Measurements from ENCODE around the gene GADD45A.

Gene GADD45A

DNA sequence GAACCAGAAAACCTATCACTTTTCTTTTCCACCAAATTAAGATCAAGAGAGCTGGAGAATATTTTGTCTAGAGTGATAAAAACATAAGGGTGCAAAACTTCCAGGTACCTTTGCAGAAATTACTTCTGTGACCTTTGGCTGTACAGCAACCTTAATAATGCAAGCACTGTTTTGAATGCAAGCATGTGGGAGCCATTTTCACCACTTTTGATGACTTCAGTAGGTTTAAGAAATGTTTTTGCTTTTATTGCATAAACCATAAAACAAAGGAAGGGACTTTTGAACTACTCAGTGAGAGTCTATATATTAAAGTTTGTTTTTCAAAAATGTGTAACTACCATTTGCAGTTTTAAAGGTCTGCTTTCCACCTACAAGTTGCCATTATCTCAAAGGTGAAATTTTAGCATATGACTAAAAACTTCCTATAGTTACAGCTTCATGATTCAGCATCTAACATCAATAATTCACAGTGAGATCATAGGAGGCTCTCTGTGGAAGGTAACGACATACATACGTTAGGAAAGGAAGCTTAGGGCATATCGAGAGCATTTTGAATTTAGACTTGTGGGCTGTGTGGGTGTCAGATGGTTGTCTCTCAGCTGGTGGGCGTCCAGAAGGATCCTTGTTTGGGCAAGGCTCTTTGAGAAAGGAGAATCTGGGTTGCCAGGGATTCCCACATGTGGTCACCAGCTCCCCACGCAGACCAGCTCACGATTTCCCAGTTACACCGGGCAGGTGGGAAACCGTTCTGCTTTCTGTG, 1.1 kb upstream of the GADD45A start:
- H3K9me3 ChIP-seq (ENCODE audit: insufficient read depth, low read length): no peaks in the 10 kb centered on the region
- peaks cover 2% of the 10 kb centered on the region for H3K4me1 ChIP-seq (ENCODE audit: insufficient read depth, insufficient read length)
- H3K9ac ChIP-seq (ENCODE audit: insufficient read length, low read depth): no peak overlapping the region
- DNase-seq (ENCODE audit: low read depth, low spot score): no peak
- H3K4me3 ChIP-seq (ENCODE audit: insufficient read length, low read depth): no peak overlapping the region
- H3K27me3 ChIP-seq (ENCODE audit: insufficient read depth, insufficient read length): no peaks in the 10 kb centered on the region
- no peak for TF ChIP-seq SUZ12 (IDR thresholded peaks at IDR 0.05; ENCODE audit: extremely low read depth, insufficient read depth, insufficient read length)
- TF ChIP-seq ZNF274 (IDR thresholded peaks at IDR 0.05; ENCODE audit: low read depth, low read length): no peak
- TF ChIP-seq YY1 (IDR thresholded peaks at IDR 0.05; ENCODE audit: insufficient read depth, insufficient read length): no peak
- H3K36me3 ChIP-seq (ENCODE audit: insufficient read depth, insufficient read length, low read length): peaks cover 34% of the 10 kb centered on the region

DNA sequence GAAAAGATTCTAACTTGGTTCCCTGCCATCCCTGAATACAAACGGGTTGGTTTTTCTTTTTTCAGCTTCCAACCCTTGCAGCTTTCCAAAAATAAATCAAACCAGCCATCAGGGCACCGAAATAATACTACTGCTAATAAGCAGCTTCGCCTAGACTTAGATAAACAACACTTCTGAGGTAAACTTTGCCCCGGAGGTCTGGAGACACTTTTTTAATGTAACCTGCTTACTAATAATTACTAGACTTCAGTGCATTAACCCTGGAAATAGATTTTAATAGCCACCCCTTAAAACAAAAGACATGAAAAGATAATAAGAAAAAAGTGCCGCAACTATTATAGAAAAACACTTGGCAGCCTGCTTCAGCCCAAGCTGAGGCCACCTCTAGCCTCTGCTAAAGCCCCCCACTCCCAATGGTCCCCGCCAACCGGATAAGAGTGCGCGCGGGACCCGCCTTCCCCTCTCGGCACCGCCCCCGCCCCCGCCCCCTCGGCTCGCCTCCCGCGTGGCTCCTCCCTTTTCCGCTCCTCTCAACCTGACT, 405 bp upstream of the GADD45A start:
- peaks cover 2% of the 10 kb centered on the region for H3K4me1 ChIP-seq (ENCODE audit: insufficient read depth, insufficient read length)
- H3K9ac ChIP-seq (ENCODE audit: insufficient read length, low read depth): no peak overlapping the region
- no peak for DNase-seq (ENCODE audit: low read depth, low spot score)
- no peaks in the 10 kb centered on the region for H3K27me3 ChIP-seq (ENCODE audit: insufficient read depth, insufficient read length)
- H3K36me3 ChIP-seq (ENCODE audit: insufficient read depth, insufficient read length, low read length): peaks cover 39% of the 10 kb centered on the region
- no peak for TF ChIP-seq YY1 (IDR thresholded peaks at IDR 0.05; ENCODE audit: insufficient read depth, insufficient read length)
- TF ChIP-seq ZNF274 (IDR thresholded peaks at IDR 0.05; ENCODE audit: low read depth, low read length): no peak
- no peak for TF ChIP-seq SUZ12 (IDR thresholded peaks at IDR 0.05; ENCODE audit: extremely low read depth, insufficient read depth, insufficient read length)
- no peaks in the 10 kb centered on the region for H3K9me3 ChIP-seq (ENCODE audit: insufficient read depth, low read length)
- no peak overlapping the region for H3K4me3 ChIP-seq (ENCODE audit: insufficient read length, low read depth)

DNA sequence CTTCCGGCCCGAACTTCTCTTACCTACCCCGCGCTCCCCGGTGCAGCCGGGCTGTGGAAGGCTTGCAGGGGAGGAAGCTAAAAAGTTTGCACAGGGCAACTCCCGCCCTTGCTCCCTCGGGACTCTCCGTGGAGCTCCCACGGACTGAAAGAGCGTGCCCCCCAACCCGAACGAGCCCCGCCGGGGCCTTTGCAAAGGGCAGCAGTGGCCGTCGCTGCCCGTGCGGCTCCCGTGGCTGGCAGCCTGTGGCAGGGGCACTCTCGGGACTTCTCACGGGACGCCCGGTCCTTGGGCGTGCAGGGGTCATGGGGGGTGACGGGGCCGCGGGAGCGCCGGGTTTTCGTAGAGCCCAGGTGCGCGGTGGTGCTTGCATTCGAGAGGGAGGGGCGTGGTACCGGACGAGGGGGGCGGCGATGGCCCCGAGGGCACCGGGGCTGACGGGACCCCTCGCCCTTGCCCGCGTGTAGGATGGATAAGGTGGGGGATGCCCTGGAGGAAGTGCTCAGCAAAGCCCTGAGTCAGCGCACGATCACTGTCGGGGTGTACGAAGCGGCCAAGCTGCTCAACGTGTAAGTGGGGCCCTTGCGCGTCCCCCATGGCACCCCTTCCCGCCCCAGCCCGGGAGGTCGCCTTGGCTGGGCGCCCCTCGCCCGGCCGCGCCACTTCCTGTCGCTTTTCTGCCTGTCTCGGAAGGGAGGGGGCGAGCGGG, 711 bp downstream of the GADD45A start:
- Histone ChIP-seq H3K9ac (ENCODE audit: insufficient read length, low read depth) (peak overlapping the region; percentile 99), H3K4me1 (ENCODE audit: insufficient read depth, insufficient read length) (peaks cover 2% of the 10 kb centered on the region), H3K9me3 (ENCODE audit: insufficient read depth, low read length) (no peaks in the 10 kb centered on the region), H3K4me3 (ENCODE audit: insufficient read length, low read depth) (peak overlapping the region; percentile 99), H3K36me3 (ENCODE audit: insufficient read depth, insufficient read length, low read length) (peaks cover 50% of the 10 kb centered on the region), H3K27me3 (ENCODE audit: insufficient read depth, insufficient read length) (no peaks in the 10 kb centered on the region)
- no peak for TF ChIP-seq ZNF274 (IDR thresholded peaks at IDR 0.05; ENCODE audit: low read depth, low read length)
- TF ChIP-seq SUZ12 (IDR thresholded peaks at IDR 0.05; ENCODE audit: extremely low read depth, insufficient read depth, insufficient read length): no peak
- TF ChIP-seq YY1 (IDR thresholded peaks at IDR 0.05; ENCODE audit: insufficient read depth, insufficient read length): no peak
- no peak for DNase-seq (ENCODE audit: low read depth, low spot score)

DNA sequence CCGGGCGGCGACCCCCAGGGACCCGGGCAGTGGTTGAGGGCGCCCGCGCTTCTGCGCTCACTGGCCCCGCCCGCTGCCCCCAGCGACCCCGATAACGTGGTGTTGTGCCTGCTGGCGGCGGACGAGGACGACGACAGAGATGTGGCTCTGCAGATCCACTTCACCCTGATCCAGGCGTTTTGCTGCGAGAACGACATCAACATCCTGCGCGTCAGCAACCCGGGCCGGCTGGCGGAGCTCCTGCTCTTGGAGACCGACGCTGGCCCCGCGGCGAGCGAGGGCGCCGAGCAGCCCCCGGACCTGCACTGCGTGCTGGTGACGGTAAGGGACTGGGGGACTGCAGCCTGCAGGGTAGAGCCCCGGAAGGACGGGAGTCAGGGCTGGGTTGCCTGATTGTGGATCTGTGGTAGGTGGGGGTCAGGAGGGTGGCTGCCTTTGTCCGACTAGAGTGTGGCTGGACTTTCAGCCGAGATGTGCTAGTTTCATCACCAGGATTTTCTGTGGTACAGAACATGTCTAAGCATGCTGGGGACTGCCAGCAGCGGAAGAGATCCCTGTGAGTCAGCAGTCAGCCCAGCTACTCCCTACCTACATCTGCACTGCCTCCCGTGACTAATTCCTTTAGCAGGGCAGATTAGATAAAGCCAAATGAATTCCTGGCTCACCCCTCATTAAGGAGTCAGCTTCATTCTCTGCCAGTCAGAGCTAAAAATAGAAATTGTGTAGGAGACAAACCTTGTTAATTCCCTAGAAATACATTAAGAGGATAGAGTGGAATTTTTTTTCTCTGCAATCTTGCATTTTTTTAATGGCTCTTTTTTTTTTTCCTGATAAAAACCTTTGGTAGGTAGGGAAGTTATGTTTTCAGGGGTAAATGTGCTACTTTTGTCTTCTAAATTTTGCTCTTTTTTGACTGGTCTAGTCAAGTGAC, 1.5 kb downstream of the GADD45A start:
- peak overlapping the region; percentile 99 for H3K9ac ChIP-seq (ENCODE audit: insufficient read length, low read depth)
- no peaks in the 10 kb centered on the region for H3K27me3 ChIP-seq (ENCODE audit: insufficient read depth, insufficient read length)
- peak; percentile 73 for DNase-seq (ENCODE audit: low read depth, low spot score)
- peaks cover 2% of the 10 kb centered on the region for H3K4me1 ChIP-seq (ENCODE audit: insufficient read depth, insufficient read length)
- TF ChIP-seq SUZ12 (IDR thresholded peaks at IDR 0.05; ENCODE audit: extremely low read depth, insufficient read depth, insufficient read length): no peak
- TF ChIP-seq YY1 (IDR thresholded peaks at IDR 0.05; ENCODE audit: insufficient read depth, insufficient read length): no peak
- TF ChIP-seq ZNF274 (IDR thresholded peaks at IDR 0.05; ENCODE audit: low read depth, low read length): no peak
- H3K4me3 ChIP-seq (ENCODE audit: insufficient read length, low read depth): peak overlapping the region; percentile 99
- H3K36me3 ChIP-seq (ENCODE audit: insufficient read depth, insufficient read length, low read length): peaks cover 50% of the 10 kb centered on the region
- H3K9me3 ChIP-seq (ENCODE audit: insufficient read depth, low read length): no peaks in the 10 kb centered on the region

DNA sequence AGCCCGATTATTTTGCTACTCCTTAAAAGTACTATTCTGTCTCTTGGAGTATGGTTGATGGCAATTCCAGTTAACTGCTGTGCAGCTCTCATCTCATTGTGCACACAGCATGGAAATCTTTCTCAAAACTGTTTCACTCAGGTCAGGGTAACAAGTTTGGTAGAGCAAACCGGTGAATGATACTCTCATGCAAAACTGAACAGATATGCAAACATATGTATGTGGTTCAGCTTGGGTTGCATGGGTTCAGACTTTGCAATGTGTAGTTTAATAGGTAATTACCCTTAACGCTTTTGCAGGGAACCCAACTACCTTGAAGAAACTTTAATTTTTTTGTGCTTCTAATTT, 2.2 kb downstream of the GADD45A start:
- no peak for TF ChIP-seq SUZ12 (IDR thresholded peaks at IDR 0.05; ENCODE audit: extremely low read depth, insufficient read depth, insufficient read length)
- no peak for TF ChIP-seq ZNF274 (IDR thresholded peaks at IDR 0.05; ENCODE audit: low read depth, low read length)
- no peak for TF ChIP-seq YY1 (IDR thresholded peaks at IDR 0.05; ENCODE audit: insufficient read depth, insufficient read length)
- Histone ChIP-seq H3K27me3 (ENCODE audit: insufficient read depth, insufficient read length) (no peaks in the 10 kb centered on the region), H3K9me3 (ENCODE audit: insufficient read depth, low read length) (no peaks in the 10 kb centered on the region), H3K36me3 (ENCODE audit: insufficient read depth, insufficient read length, low read length) (peaks cover 50% of the 10 kb centered on the region), H3K4me3 (ENCODE audit: insufficient read length, low read depth) (peak overlapping the region; percentile 99), H3K4me1 (ENCODE audit: insufficient read depth, insufficient read length) (peaks cover 2% of the 10 kb centered on the region), H3K9ac (ENCODE audit: insufficient read length, low read depth) (peak overlapping the region; percentile 99)
- no peak for DNase-seq (ENCODE audit: low read depth, low spot score)

DNA sequence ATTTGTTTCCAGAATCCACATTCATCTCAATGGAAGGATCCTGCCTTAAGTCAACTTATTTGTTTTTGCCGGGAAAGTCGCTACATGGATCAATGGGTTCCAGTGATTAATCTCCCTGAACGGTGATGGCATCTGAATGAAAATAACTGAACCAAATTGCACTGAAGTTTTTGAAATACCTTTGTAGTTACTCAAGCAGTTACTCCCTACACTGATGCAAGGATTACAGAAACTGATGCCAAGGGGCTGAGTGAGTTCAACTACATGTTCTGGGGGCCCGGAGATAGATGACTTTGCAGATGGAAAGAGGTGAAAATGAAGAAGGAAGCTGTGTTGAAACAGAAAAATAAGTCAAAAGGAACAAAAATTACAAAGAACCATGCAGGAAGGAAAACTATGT, 2.6 kb downstream of the GADD45A start:
- TF ChIP-seq SUZ12 (IDR thresholded peaks at IDR 0.05; ENCODE audit: extremely low read depth, insufficient read depth, insufficient read length) (no peak), YY1 (IDR thresholded peaks at IDR 0.05; ENCODE audit: insufficient read depth, insufficient read length) (no peak), ZNF274 (IDR thresholded peaks at IDR 0.05; ENCODE audit: low read depth, low read length) (no peak)
- no peak for DNase-seq (ENCODE audit: low read depth, low spot score)
- Histone ChIP-seq H3K4me1 (ENCODE audit: insufficient read depth, insufficient read length) (peaks cover 2% of the 10 kb centered on the region), H3K27me3 (ENCODE audit: insufficient read depth, insufficient read length) (no peaks in the 10 kb centered on the region), H3K9ac (ENCODE audit: insufficient read length, low read depth) (no peak overlapping the region), H3K9me3 (ENCODE audit: insufficient read depth, low read length) (no peaks in the 10 kb centered on the region), H3K36me3 (ENCODE audit: insufficient read depth, insufficient read length, low read length) (peaks cover 50% of the 10 kb centered on the region), H3K4me3 (ENCODE audit: insufficient read length, low read depth) (no peak overlapping the region)
